Suprapubic skin (tissue), 4 donors: ENCODE results near the gene ADORA2A. TPM values are rescaled to one million over a fixed set of nuclear protein-coding genes. Genes with fewer than 3 reads are reported as not detected.

Source experiments
- DNase-seq, 2 donors: peaks; one replicate each; pipeline ENCODE4 v3.0.0-alpha.2; 2019; ENCODE audit warnings: low spot score in 2 of 2
- H3K27ac ChIP-seq: fragments of 200-600 bp; sonication (generic); one replicate; pipeline ENCODE4 v1.5.1; 2019
- H3K27me3 ChIP-seq: fragments of 200-600 bp; sonication (generic); one replicate; pipeline ENCODE4 v1.5.1; 2019
- H3K36me3 ChIP-seq: fragments of 200-600 bp; sonication (generic); one replicate; pipeline ENCODE4 v1.5.1; 2019
- H3K4me1 ChIP-seq: fragments of 200-600 bp; sonication (generic); one replicate; pipeline ENCODE4 v1.5.1; 2019
- H3K4me3 ChIP-seq: fragments of 200-600 bp; sonication (generic); one replicate; pipeline ENCODE4 v1.5.1; 2019; ENCODE audit warnings: mild to moderate bottlenecking
- H3K9me3 ChIP-seq: fragments of 200-600 bp; sonication (generic); one replicate; pipeline ENCODE4 v1.5.1; 2019
- EP300 ChIP-seq: sonication (generic); formaldehyde crosslinking; IDR thresholded peaks from one replicate; pipeline ENCODE4 v1.6.1; 2017; ENCODE audit warnings: antibody characterized with exemption
- POLR2A ChIP-seq, 2 donors: fragments of 450-650 bp; IDR thresholded peaks; one replicate each; pipeline ENCODE4 v1.6.1; 2017; ENCODE audit warnings: antibody characterized with exemption in 2 of 2, mild to moderate bottlenecking in 2 of 2, moderate library complexity in 2 of 2
- POLR2AphosphoS5 ChIP-seq, 3 donors: sonication (generic); formaldehyde crosslinking; IDR thresholded peaks; one replicate each; pipeline ENCODE4 v1.6.1; 2017; ENCODE audit warnings: antibody characterized with exemption in 3 of 3
- WGBS: methylation state at CpG from one replicate; pipeline ENCODE4 v1.1.5; 2018; 5-methylcytosine and 5-hydroxymethylcytosine counted together
- total RNA-seq, 4 donors: library from RNA; depleted of rRNA; stranded (reverse); fragments of >200 nt; gene quantifications; one replicate each; pipeline ENCODE4 v1.1.0, GENCODE V29; 2016
- TF ChIP-seq, protein P1 (sequence below), 2 donors: fragments of 200-600 bp in 1 of 2; fragments of 450-650 bp in 1 of 2; sonication (generic) in 1 of 2; IDR thresholded peaks; one replicate each; pipeline ENCODE4 v1.5.1; 2016 to 2019; ENCODE audit warnings: antibody characterized with exemption in 2 of 2, mild to moderate bottlenecking in 1 of 2, moderate library complexity in 1 of 2

Gene ADORA2A
- total RNA-seq, 4 donors from 2014 or later: 2.2 to 5.1 (median 3.4) TPM

- Histone ChIP-seq H3K4me1 (peaks cover 14% of the 10 kb centered on the region), H3K27me3 (no peaks in the 10 kb centered on the region), H3K4me3 (no peak overlapping the region), H3K9me3 (no peaks in the 10 kb centered on the region), H3K27ac (no peak overlapping the region), H3K36me3 (peaks cover 53% of the 10 kb centered on the region)
- 80% methylated on average over 25 of the region's 26 CpGs for WGBS
- TF ChIP-seq, protein P1, sequence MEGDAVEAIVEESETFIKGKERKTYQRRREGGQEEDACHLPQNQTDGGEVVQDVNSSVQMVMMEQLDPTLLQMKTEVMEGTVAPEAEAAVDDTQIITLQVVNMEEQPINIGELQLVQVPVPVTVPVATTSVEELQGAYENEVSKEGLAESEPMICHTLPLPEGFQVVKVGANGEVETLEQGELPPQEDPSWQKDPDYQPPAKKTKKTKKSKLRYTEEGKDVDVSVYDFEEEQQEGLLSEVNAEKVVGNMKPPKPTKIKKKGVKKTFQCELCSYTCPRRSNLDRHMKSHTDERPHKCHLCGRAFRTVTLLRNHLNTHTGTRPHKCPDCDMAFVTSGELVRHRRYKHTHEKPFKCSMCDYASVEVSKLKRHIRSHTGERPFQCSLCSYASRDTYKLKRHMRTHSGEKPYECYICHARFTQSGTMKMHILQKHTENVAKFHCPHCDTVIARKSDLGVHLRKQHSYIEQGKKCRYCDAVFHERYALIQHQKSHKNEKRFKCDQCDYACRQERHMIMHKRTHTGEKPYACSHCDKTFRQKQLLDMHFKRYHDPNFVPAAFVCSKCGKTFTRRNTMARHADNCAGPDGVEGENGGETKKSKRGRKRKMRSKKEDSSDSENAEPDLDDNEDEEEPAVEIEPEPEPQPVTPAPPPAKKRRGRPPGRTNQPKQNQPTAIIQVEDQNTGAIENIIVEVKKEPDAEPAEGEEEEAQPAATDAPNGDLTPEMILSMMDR (IDR thresholded peaks at IDR 0.05): no peak
- TF ChIP-seq POLR2AphosphoS5 (IDR thresholded peaks at IDR 0.05) (no peak), EP300 (no peak)
- DNase-seq: no peak
Measured at GRCh38 chr22:24414984-24415945, 12.1 kb upstream of the ADORA2A start.

- H3K4me3 ChIP-seq: no peak overlapping the region
- H3K27ac ChIP-seq: no peak overlapping the region
- no peaks in the 10 kb centered on the region for H3K27me3 ChIP-seq
- H3K36me3 ChIP-seq: peaks cover 53% of the 10 kb centered on the region
- no peak for DNase-seq
- no peaks in the 10 kb centered on the region for H3K9me3 ChIP-seq
- H3K4me1 ChIP-seq: peaks cover 17% of the 10 kb centered on the region
- no peak for TF ChIP-seq EP300
- no peak for TF ChIP-seq POLR2AphosphoS5 (IDR thresholded peaks at IDR 0.05)
- TF ChIP-seq, protein P1 (IDR thresholded peaks at IDR 0.05): no peak
- no peak for TF ChIP-seq POLR2A (IDR thresholded peaks at IDR 0.05)
- 94% methylated on average over 6 of the region's 8 CpGs for WGBS
Measured at GRCh38 chr22:24416095-24416494, 11.3 kb upstream of the ADORA2A start.

GRCh38 chr22:24416611-24417010, 10.8 kb upstream of the ADORA2A start:
- H3K36me3 ChIP-seq: peaks cover 51% of the 10 kb centered on the region
- H3K4me3 ChIP-seq: no peak overlapping the region
- no peak for TF ChIP-seq EP300
- no peak for TF ChIP-seq POLR2A (IDR thresholded peaks at IDR 0.05)
- TF ChIP-seq, protein P1 (IDR thresholded peaks at IDR 0.05): no peak
- TF ChIP-seq POLR2AphosphoS5 (IDR thresholded peaks at IDR 0.05): no peak
- H3K27ac ChIP-seq: no peak overlapping the region
- no peaks in the 10 kb centered on the region for H3K27me3 ChIP-seq
- WGBS: no CpG with 5 or more reads among the region's 6 CpGs
- H3K4me1 ChIP-seq: peaks cover 17% of the 10 kb centered on the region
- no peak for DNase-seq
- H3K9me3 ChIP-seq: no peaks in the 10 kb centered on the region

- Histone ChIP-seq H3K4me1 (peaks cover 17% of the 10 kb centered on the region), H3K9me3 (no peaks in the 10 kb centered on the region), H3K4me3 (no peak overlapping the region), H3K27ac (no peak overlapping the region), H3K27me3 (peaks cover under 1% of the 10 kb centered on the region), H3K36me3 (peaks cover 46% of the 10 kb centered on the region)
- WGBS: 95% methylated on average over 7 of the region's 7 CpGs
- no peak for DNase-seq
- TF ChIP-seq, protein P1 (IDR thresholded peaks at IDR 0.05): no peak
- TF ChIP-seq POLR2AphosphoS5 (IDR thresholded peaks at IDR 0.05) (no peak), POLR2A (IDR thresholded peaks at IDR 0.05) (no peak), EP300 (no peak)
Measured at GRCh38 chr22:24417200-24417599, 10.2 kb upstream of the ADORA2A start.

GRCh38 chr22:24417901-24418641, 9.3 kb upstream of the ADORA2A start:
- no peak for TF ChIP-seq POLR2AphosphoS5 (IDR thresholded peaks at IDR 0.05)
- TF ChIP-seq EP300: no peak
- TF ChIP-seq, protein P1 (IDR thresholded peaks at IDR 0.05): no peak
- TF ChIP-seq POLR2A (IDR thresholded peaks at IDR 0.05): no peak
- Histone ChIP-seq H3K27me3 (peaks cover 9% of the 10 kb centered on the region), H3K36me3 (peaks cover 38% of the 10 kb centered on the region), H3K4me3 (no peak overlapping the region), H3K4me1 (peaks cover 17% of the 10 kb centered on the region), H3K27ac (no peak overlapping the region), H3K9me3 (no peaks in the 10 kb centered on the region)
- 93% methylated on average over 6 of the region's 16 CpGs for WGBS
- DNase-seq: no peak
